ENCODE data around the gene CELF2.

- TF ChIP-seq EZH2 (IDR thresholded peaks at IDR 0.05; ENCODE audit: insufficient read depth, poor library complexity, severe bottlenecking), result no peak
- TF ChIP-seq EZH2phosphoT487 (IDR thresholded peaks at IDR 0.05; ENCODE audit: insufficient read depth, low read depth), result no peak
Observed at GRCh38 chr10:11328264-11329061, 310.8 kb downstream of the CELF2 start.

All from GM23248 (cell line).